ENCODE measurements around the gene LSMEM2. TPM values are rescaled to one million over a fixed set of nuclear protein-coding genes. Genes with fewer than 3 reads are reported as not detected.

Gene LSMEM2
- total RNA-seq, 1 donor from 2014 or later: not detected

GRCh38 chr3:50323092-50323600 lies 44.3 kb downstream of the LSMEM2 start:
- H3K4me3 ChIP-seq (ENCODE audit: low read depth, low read length): no peak overlapping the region
- DNase-seq (ENCODE audit: low read depth): no peak

GRCh38 chr3:50323614-50324199 lies 44.8 kb downstream of the LSMEM2 start:
- no peak overlapping the region for H3K4me3 ChIP-seq (ENCODE audit: low read depth, low read length)
- TF ChIP-seq CTCF (conservative IDR thresholded peaks at IDR 0.05; ENCODE audit: low read depth, low read length): no peak
- no peak for DNase-seq (ENCODE audit: low read depth)

More at GRCh38 chr3:50323092-50323600, 44.3 kb downstream of the LSMEM2 start:
- no peak for TF ChIP-seq CTCF (conservative IDR thresholded peaks at IDR 0.05; ENCODE audit: low read depth, low read length)

- no peak overlapping the region for H3K4me3 ChIP-seq (ENCODE audit: low read depth, low read length)
- no peak for DNase-seq (ENCODE audit: low read depth)
- TF ChIP-seq CTCF (conservative IDR thresholded peaks at IDR 0.05; ENCODE audit: low read depth, low read length): peak; percentile 90
Observed at GRCh38 chr3:50324351-50325112, 45.6 kb downstream of the LSMEM2 start.

GRCh38 chr3:50325113-50325480 lies 46.2 kb downstream of the LSMEM2 start:
- no peak for TF ChIP-seq CTCF (conservative IDR thresholded peaks at IDR 0.05; ENCODE audit: low read depth, low read length)
- no peak for DNase-seq (ENCODE audit: low read depth)
- H3K4me3 ChIP-seq (ENCODE audit: low read depth, low read length): no peak overlapping the region

GRCh38 chr3:50325497-50326181 lies 46.8 kb downstream of the LSMEM2 start:
- DNase-seq (ENCODE audit: low read depth): no peak
- TF ChIP-seq CTCF (conservative IDR thresholded peaks at IDR 0.05; ENCODE audit: low read depth, low read length): no peak
- no peak overlapping the region for H3K4me3 ChIP-seq (ENCODE audit: low read depth, low read length)

- TF ChIP-seq CTCF (conservative IDR thresholded peaks at IDR 0.05; ENCODE audit: low read depth, low read length): no peak
- H3K4me3 ChIP-seq (ENCODE audit: low read depth, low read length): no peak overlapping the region
- DNase-seq (ENCODE audit: low read depth): no peak
Observed at GRCh38 chr3:50326182-50326541, 47.3 kb downstream of the LSMEM2 start.

Data from epithelial cell of proximal tubule (primary cell).